Breast epithelium (tissue), 4 donors: Measurements from ENCODE around the gene GNAI2. TPM values are rescaled to one million over a fixed set of nuclear protein-coding genes. Genes with fewer than 3 reads are reported as not detected.
A peak's percentile ranks its signal among the peaks of the same experiment; 100 is the strongest.

Experiments used
- DNase-seq, 2 donors: peaks; one replicate each; pipeline ENCODE4 v3.0.0-alpha.2; 2019; ENCODE audit warnings: low spot score in 2 of 2
- H3K27ac ChIP-seq, 2 donors: fragments of 200-600 bp; sonication (generic) in 1 of 2; one replicate each; pipeline ENCODE4 v1.5.1; 2016 to 2019; ENCODE audit warnings: mild to moderate bottlenecking in 1 of 2
- H3K27me3 ChIP-seq, 2 donors: fragments of 200-600 bp; sonication (generic) in 1 of 2; one replicate each; pipeline versions ENCODE4 v1.5.1 to v1.6.0; 2017 to 2019; ENCODE audit warnings: control low read depth in 1 of 2, mild to moderate bottlenecking in 1 of 2
- H3K36me3 ChIP-seq: fragments of 200-600 bp; one replicate; pipeline ENCODE4 v1.5.1; 2019
- H3K4me1 ChIP-seq, 2 donors: fragments of 200-600 bp; sonication (generic); one replicate each; pipeline ENCODE4 v1.5.1; 2016 to 2019; ENCODE audit warnings: control low read depth in 1 of 2
- H3K4me3 ChIP-seq, 3 donors: fragments of 200-600 bp; sonication (generic); 1 replicate in 2 of 3; 2 replicates in 1 of 3; pipeline ENCODE4 v1.5.1; 2016 to 2019; ENCODE audit warnings: mild to moderate bottlenecking in 3 of 3, moderate library complexity in 2 of 3
- H3K9me3 ChIP-seq, 2 donors: fragments of 200-600 bp; sonication (generic) in 1 of 2; one replicate each; pipeline ENCODE4 v1.5.1; 2016 to 2019; ENCODE audit warnings: control low read depth in 1 of 2
- CTCF ChIP-seq, 3 donors: fragments of 450-650 bp; IDR thresholded peaks; one replicate each; pipeline ENCODE4 v1.5.1; 2016 to 2017; ENCODE audit warnings: antibody characterized with exemption in 3 of 3, mild to moderate bottlenecking in 3 of 3, moderate library complexity in 3 of 3
- POLR2A ChIP-seq: fragments of 450-650 bp; IDR thresholded peaks from one replicate; pipeline ENCODE4 v1.6.1; 2016; ENCODE audit warnings: antibody characterized with exemption, mild to moderate bottlenecking, moderate library complexity
- POLR2AphosphoS5 ChIP-seq, 3 donors: sonication (generic); formaldehyde crosslinking; IDR thresholded peaks; one replicate each; pipeline ENCODE4 v1.6.1; 2017; ENCODE audit warnings: antibody characterized with exemption in 3 of 3
- intact Hi-C: fragments of 100-400 bp; cut with DNase I; formaldehyde crosslinking; loops from one replicate; pipeline ENCODE4 v1.15.1; 2023; ENCODE audit warnings: low total_unique reads
- total RNA-seq, 3 donors: library from RNA; depleted of rRNA; stranded (reverse); fragments of >200 nt; gene quantifications; one replicate each; pipeline ENCODE4 v1.1.0, GENCODE V29; 2016

Gene GNAI2
- total RNA-seq, 3 donors from 2014 or later, result 95.3 to 232 (median 162) TPM

- Histone ChIP-seq H3K27me3 (no peaks in the 10 kb centered on the region), H3K4me3 (no peak overlapping the region), H3K4me1 (peaks cover 9 to 16% of the 10 kb centered on the region in 2 donors), H3K27ac (no peak overlapping the region), H3K9me3 (no peaks in the 10 kb centered on the region), H3K36me3 (no peaks in the 10 kb centered on the region)
- TF ChIP-seq CTCF (IDR thresholded peaks at IDR 0.05), result no peak
- intact Hi-C loops, result loop anchor here (5.0 kb wide), 2 partner anchors 863 to 1042 kb away; no protein-coding TSS in a partner anchor
- no peak for DNase-seq
These were observed 59.8 kb downstream of the GNAI2 start for GRCh38 chr3:50295553-50296431.

- Histone ChIP-seq H3K4me3 (no peak overlapping the region), H3K27ac (no peak overlapping the region)
- intact Hi-C loops, result loop anchor here (5.0 kb wide), 2 partner anchors 865 to 1040 kb away; no protein-coding TSS in a partner anchor
These were observed 60.8 kb downstream of the GNAI2 start for GRCh38 chr3:50296721-50297383.

GRCh38 chr3:50297384-50297775 is 61.4 kb downstream of the GNAI2 start:
- no peaks in the 10 kb centered on the region for H3K27me3 ChIP-seq
- TF ChIP-seq CTCF (IDR thresholded peaks at IDR 0.05), result no peak
- TF ChIP-seq POLR2A, result no peak
- no peak for TF ChIP-seq POLR2AphosphoS5 (IDR thresholded peaks at IDR 0.05)
- no peaks in the 10 kb centered on the region for H3K9me3 ChIP-seq
- peaks cover 9 to 11% of the 10 kb centered on the region in 2 donors for H3K4me1 ChIP-seq
- no peaks in the 10 kb centered on the region for H3K36me3 ChIP-seq
- H3K4me3 ChIP-seq, result no peak overlapping the region
- no peak overlapping the region for H3K27ac ChIP-seq
- DNase-seq, result no peak
- intact Hi-C loops, result loop anchor here (5.0 kb wide), 2 partner anchors 865 to 1040 kb away; no protein-coding TSS in a partner anchor

More at GRCh38 chr3:50296721-50297383, 60.8 kb downstream of the GNAI2 start:
- Histone ChIP-seq H3K27me3 (no peaks in the 10 kb centered on the region), H3K36me3 (no peaks in the 10 kb centered on the region), H3K4me1 (peaks cover 9 to 11% of the 10 kb centered on the region in 2 donors), H3K9me3 (no peaks in the 10 kb centered on the region)
- no peak for DNase-seq
- TF ChIP-seq POLR2AphosphoS5 (IDR thresholded peaks at IDR 0.05), result no peak
- no peak for TF ChIP-seq CTCF (IDR thresholded peaks at IDR 0.05)
- no peak for TF ChIP-seq POLR2A

- intact Hi-C loops, result loop anchor here (5.0 kb wide), 2 partner anchors 866 to 1039 kb away; no protein-coding TSS in a partner anchor
- no peak for DNase-seq
- H3K27ac ChIP-seq, result peak overlapping the region; percentile 91 to 94
These were observed 62.1 kb downstream of the GNAI2 start for GRCh38 chr3:50297896-50298725.

More at GRCh38 chr3:50297896-50298725, 62.1 kb downstream of the GNAI2 start:
- Histone ChIP-seq H3K4me3 (peak overlapping the region; percentile 62 to 92 (median 70)), H3K4me1 (peaks cover 5 to 11% of the 10 kb centered on the region in 2 donors), H3K36me3 (no peaks in the 10 kb centered on the region), H3K9me3 (no peaks in the 10 kb centered on the region), H3K27me3 (no peaks in the 10 kb centered on the region)
- peak in 1 of 3 donors; percentile 11 for TF ChIP-seq CTCF (IDR thresholded peaks at IDR 0.05)
- no peak for TF ChIP-seq POLR2AphosphoS5 (IDR thresholded peaks at IDR 0.05)
